ENCODE data around the gene IPO4.
"Not testable (repeated sequence)": the region's sequence is repeated elsewhere in the genome, so short reads cannot be mapped to it uniquely, and the experiment has no call there.

The IPO4 gene

DNA sequence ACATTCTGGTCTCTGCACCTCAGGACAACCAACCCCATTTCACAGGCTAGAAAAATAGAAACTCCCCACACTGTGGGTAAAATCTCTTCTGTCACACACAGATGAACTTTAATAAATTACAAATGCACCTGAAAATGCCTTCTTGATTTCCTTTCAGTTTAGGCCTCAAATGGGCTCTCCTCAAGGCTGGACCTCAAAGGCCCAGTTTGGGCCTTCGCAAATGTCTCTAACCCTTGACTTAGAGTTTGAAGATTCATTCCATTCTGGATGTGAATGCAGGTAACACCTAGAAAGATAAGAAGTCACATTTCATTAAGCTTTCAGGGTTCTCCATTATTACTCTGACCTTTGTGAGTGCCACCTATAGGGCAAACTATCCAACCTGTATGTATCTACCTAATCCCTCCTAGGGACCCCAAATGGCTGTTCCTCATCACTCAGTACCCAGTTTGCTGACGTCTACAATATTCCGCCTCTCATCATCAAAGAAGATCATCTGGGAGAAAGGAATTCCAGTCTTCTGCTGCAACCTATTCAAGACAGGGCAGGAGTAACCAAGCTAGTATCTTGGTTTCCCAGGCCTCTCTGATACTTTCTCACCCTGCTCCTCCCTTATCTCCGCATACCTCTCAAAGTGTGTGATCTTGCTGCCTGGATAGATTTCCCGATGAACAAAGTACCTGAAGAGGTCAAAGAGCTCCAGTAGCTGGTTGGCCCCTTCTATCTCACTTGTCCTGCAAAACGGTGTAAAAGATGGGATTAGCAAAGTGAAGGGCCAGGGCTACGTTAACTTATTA is 25.4 kb upstream of the IPO4 start:
- WGBS, 2 experiments (ENCODE audit: insufficient coverage in 2 of 2) = 91 to 98% methylated on average over 6 to 7 of the region's 7 CpGs
- Histone ChIP-seq H3K4me1 (ENCODE audit: control insufficient read depth, insufficient read depth, low read length, poor library complexity, severe bottlenecking) (peaks cover 3% of the 10 kb centered on the region), H3K4me3 (ENCODE audit: extremely low read depth, insufficient read depth, low read length, poor library complexity, severe bottlenecking) (peak overlapping the region; percentile 66), H3K27ac (ENCODE audit: low read depth, low read length, severe bottlenecking) (peak overlapping the region; percentile 96), H3K36me3 (ENCODE audit: control insufficient read depth, insufficient read depth, low read length) (peaks cover 40% of the 10 kb centered on the region), H3K9me3 (ENCODE audit: control insufficient read depth, low read length) (no peaks in the 10 kb centered on the region)

DNA sequence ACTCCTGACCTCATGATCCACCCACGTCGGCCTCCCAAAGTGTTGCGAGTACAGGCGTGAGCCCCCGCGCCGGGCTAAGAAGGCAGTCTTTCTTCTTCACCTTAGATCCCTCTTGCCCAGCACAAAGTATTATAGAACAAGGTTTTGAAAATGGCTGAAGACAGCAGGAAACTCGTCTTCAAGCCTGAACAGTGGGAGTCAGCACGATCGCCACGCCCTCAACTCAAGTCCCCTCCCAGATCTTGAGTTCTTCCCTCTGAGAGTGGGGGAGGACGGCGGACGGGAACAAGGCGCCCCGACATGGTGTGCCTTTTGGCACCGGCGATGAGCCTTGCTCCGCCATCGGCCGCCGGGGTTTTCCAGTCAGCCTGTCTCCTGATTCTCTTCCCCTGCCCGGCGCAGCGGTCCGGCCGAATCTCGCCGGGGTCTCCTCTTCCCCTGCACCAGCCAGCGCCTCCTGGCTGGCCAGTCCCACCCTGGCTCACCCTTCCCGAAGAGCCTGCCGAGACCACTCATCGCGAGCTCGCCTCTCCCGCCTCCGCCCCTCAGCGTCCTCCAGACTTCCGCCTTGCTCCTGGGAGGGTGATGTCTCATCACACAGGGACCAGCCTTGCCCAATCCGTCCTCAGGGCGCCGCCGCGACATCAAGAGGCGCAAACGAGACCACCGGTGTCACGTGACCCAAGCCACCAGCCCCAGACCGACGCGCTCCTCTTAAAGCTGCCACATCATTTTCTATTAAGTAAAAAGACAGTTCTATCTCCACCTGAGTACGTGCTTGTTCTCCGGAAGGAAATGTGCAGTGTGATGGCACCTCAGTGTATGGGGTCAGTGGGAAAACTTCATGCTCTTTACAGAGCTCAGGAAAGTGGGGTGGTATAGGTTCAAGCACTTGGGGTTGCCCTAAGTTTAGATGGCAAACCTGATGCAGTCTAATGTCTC is 24.6 kb upstream of the IPO4 start, which contains the start of gene CHMP4A:
CHMP4A (minus strand) TSS at position 565 of the 942 bp plus-strand sequence; CDS start at position 516, 49 bp downstream.
- Histone ChIP-seq H3K36me3 (ENCODE audit: control insufficient read depth, insufficient read depth, low read length) (peaks cover 43% of the 10 kb centered on the region), H3K4me1 (ENCODE audit: control insufficient read depth, insufficient read depth, low read length, poor library complexity, severe bottlenecking) (peaks cover 3% of the 10 kb centered on the region), H3K27ac (ENCODE audit: low read depth, low read length, severe bottlenecking) (peak within 1 kb of the TSS; percentile 96), H3K4me3 (ENCODE audit: extremely low read depth, insufficient read depth, low read length, poor library complexity, severe bottlenecking) (peak within 1 kb of the TSS; percentile 66), H3K9me3 (ENCODE audit: control insufficient read depth, low read length) (no peaks in the 10 kb centered on the region)
- WGBS, 2 experiments (ENCODE audit: insufficient coverage in 2 of 2) = 0 to 1% methylated on average over 32 to 33 of the region's 53 CpGs

DNA sequence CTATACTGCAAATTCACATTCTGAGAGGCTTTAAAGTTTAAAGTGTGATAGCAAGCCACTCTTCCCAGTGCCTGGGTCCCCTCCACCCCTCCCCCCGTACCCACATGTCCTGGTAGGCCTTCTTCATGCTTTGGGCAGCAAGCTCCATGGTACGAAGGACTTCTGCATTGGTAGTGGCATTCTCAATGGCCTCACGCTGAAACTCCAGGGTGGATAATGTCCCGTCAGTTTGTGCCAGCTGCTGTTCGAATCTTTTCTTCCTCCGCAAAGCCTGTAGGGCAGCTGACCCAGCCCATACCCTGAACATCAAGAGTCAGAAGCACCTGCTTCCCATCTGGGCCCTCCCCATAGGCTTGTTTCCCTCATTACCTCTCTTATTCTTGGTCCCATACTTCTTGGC is 22.7 kb upstream of the IPO4 start:
- 96 to 97% methylated on average over 5 to 6 of the region's 6 CpGs for WGBS, 2 experiments (ENCODE audit: insufficient coverage in 2 of 2)
- Histone ChIP-seq H3K4me3 (ENCODE audit: extremely low read depth, insufficient read depth, low read length, poor library complexity, severe bottlenecking) (no peak overlapping the region), H3K9me3 (ENCODE audit: control insufficient read depth, low read length) (no peaks in the 10 kb centered on the region), H3K36me3 (ENCODE audit: control insufficient read depth, insufficient read depth, low read length) (peaks cover 57% of the 10 kb centered on the region), H3K27ac (ENCODE audit: low read depth, low read length, severe bottlenecking) (no peak overlapping the region), H3K4me1 (ENCODE audit: control insufficient read depth, insufficient read depth, low read length, poor library complexity, severe bottlenecking) (peaks cover 3% of the 10 kb centered on the region)

DNA sequence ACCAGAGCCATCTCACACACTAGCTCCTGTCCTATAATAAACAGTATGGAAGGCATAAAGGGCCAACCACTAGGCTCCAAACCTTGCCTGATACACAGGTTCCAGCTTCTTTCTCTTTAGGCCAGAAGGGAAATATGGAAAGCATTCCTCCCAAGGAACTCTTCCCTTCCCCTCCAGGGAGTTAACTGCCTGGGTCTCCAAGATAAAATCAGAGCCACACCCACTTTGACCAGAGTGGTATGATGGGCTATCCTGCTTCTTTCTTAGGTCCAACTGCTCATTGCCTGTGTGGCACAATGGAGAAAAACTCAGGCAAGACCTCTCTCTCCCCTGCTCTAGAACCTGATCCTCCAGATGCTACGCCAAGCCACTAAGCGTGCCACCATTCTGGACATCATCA is 19.0 kb upstream of the IPO4 start:
- Histone ChIP-seq H3K36me3 (ENCODE audit: control insufficient read depth, insufficient read depth, low read length) (peaks cover 81% of the 10 kb centered on the region), H3K27ac (ENCODE audit: low read depth, low read length, severe bottlenecking) (no peak overlapping the region), H3K9me3 (ENCODE audit: control insufficient read depth, low read length) (no peaks in the 10 kb centered on the region), H3K4me3 (ENCODE audit: extremely low read depth, insufficient read depth, low read length, poor library complexity, severe bottlenecking) (no peak overlapping the region), H3K4me1 (ENCODE audit: control insufficient read depth, insufficient read depth, low read length, poor library complexity, severe bottlenecking) (no peaks in the 10 kb centered on the region)
- 94 to 100% methylated on average over 1 to 2 of the region's 2 CpGs for WGBS, 2 experiments (ENCODE audit: insufficient coverage in 2 of 2)

DNA sequence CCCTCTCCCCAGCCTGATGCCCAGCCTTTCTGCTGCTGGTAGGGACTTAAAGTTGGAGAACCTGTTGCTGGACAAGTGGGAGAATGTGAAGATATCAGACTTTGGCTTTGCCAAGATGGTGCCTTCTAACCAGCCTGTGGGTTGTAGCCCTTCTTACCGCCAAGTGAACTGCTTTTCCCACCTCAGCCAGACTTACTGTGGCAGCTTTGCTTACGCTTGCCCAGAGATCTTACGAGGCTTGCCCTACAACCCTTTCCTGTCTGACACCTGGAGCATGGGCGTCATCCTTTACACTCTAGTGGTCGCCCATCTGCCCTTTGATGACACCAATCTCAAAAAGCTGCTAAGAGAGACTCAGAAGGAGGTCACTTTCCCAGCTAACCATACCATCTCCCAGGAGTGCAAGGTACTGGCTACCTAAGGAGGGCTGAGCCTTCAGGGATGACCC is 18.5 kb upstream of the IPO4 start:
- peaks cover 83% of the 10 kb centered on the region for H3K36me3 ChIP-seq (ENCODE audit: control insufficient read depth, insufficient read depth, low read length)
- H3K27ac ChIP-seq (ENCODE audit: low read depth, low read length, severe bottlenecking) = no peak overlapping the region
- no peak overlapping the region for H3K4me3 ChIP-seq (ENCODE audit: extremely low read depth, insufficient read depth, low read length, poor library complexity, severe bottlenecking)
- 96 to 100% methylated on average over 5 of the region's 5 CpGs for WGBS, 2 experiments (ENCODE audit: insufficient coverage in 2 of 2)
- no peaks in the 10 kb centered on the region for H3K9me3 ChIP-seq (ENCODE audit: control insufficient read depth, low read length)
- H3K4me1 ChIP-seq (ENCODE audit: control insufficient read depth, insufficient read depth, low read length, poor library complexity, severe bottlenecking) = no peaks in the 10 kb centered on the region

DNA sequence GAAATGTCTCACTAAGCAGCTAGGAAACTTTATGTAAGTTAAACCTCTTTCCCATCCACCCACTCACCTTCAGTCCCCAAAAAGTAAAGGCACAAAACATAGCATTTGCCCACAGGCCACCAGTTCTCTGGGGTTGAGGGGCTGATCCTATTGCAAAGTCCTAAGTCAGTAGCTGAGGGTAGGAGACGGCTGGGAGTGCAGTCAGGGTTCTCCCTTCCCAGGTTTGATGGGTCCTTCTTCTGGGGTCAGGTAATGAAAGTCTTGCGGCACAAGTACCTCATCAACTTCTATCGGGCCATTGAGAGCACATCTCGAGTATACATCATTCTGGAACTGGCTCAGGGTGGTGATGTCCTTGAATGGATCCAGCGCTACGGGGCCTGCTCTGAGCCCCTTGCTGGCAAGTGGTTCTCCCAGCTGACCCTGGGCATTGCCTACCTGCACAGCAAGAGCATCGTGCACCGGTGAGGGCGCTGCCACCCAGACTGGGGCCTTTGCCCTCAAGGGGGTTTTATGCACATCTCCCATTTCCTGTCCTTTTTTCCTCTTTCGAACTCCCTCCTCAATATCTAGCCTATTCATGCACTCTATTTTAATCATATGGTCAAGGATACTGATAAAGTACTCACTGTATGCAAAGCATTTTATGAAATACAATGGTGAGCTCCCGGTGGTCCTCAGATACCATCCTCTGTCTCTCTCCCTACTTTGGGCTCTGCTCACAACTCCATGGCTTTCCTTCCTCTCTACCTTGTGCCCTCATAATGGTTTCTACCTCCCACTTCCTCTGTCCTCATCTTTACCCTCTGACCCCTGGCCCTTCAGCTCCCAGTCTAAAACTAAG is 17.9 kb upstream of the IPO4 start:
- Histone ChIP-seq H3K36me3 (ENCODE audit: control insufficient read depth, insufficient read depth, low read length) (peaks cover 84% of the 10 kb centered on the region), H3K4me3 (ENCODE audit: extremely low read depth, insufficient read depth, low read length, poor library complexity, severe bottlenecking) (no peak overlapping the region), H3K9me3 (ENCODE audit: control insufficient read depth, low read length) (peaks cover 2% of the 10 kb centered on the region), H3K4me1 (ENCODE audit: control insufficient read depth, insufficient read depth, low read length, poor library complexity, severe bottlenecking) (no peaks in the 10 kb centered on the region), H3K27ac (ENCODE audit: low read depth, low read length, severe bottlenecking) (no peak overlapping the region)
- 90 to 97% methylated on average over 9 to 10 of the region's 11 CpGs for WGBS, 2 experiments (ENCODE audit: insufficient coverage in 2 of 2)

DNA sequence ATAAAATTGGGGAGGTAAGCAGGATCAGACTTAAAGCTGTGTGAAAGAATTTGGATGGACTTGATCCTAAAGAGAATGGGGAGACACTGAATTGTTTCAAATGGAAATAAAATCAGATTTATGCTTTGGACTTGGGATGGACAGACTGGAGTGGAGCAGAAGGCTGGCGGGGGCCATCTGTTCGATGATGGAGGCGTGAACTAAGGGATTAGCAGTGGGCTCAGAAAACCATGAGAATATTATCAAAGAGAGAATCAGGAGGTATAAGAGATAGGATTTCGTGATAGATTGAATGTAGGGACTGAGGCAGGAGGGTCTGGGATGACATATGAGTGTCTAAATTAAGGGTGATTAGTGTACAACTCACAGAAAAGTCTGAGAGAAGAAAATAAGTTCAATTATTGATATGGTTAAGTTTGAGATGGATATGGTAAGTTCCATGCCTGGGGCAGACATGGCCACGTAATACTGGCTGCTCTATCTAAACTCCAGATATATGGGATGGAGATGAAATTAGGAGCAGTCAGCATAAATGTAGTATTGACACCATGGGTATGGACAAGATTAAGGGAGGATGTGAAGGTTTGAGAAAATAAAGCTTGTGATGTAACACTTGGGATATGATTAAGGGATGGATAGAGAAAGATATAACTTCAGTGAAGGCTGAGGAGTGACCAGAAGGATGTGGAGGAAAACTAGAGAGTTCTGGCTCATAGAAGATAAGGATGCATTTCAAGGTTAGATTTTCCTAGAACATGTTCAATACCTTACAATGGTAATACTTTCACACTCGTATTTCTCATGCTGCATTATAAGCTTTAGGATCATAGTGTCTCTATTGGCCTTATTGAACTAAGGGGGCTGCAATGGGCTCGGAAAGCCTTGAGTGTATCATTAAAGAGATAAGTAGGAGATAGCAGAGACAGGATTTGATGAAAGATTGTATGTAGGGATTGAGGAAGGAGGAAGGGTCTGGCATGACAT is 15.8 kb upstream of the IPO4 start:
- Histone ChIP-seq H3K4me3 (ENCODE audit: extremely low read depth, insufficient read depth, low read length, poor library complexity, severe bottlenecking) (no peak overlapping the region), H3K36me3 (ENCODE audit: control insufficient read depth, insufficient read depth, low read length) (peaks cover 77% of the 10 kb centered on the region), H3K4me1 (ENCODE audit: control insufficient read depth, insufficient read depth, low read length, poor library complexity, severe bottlenecking) (no peaks in the 10 kb centered on the region), H3K9me3 (ENCODE audit: control insufficient read depth, low read length) (peaks cover 6% of the 10 kb centered on the region), H3K27ac (ENCODE audit: low read depth, low read length, severe bottlenecking) (no peak overlapping the region)
- WGBS, 2 experiments (ENCODE audit: insufficient coverage in 2 of 2) = 94 to 98% methylated on average over 5 to 6 of the region's 7 CpGs

DNA sequence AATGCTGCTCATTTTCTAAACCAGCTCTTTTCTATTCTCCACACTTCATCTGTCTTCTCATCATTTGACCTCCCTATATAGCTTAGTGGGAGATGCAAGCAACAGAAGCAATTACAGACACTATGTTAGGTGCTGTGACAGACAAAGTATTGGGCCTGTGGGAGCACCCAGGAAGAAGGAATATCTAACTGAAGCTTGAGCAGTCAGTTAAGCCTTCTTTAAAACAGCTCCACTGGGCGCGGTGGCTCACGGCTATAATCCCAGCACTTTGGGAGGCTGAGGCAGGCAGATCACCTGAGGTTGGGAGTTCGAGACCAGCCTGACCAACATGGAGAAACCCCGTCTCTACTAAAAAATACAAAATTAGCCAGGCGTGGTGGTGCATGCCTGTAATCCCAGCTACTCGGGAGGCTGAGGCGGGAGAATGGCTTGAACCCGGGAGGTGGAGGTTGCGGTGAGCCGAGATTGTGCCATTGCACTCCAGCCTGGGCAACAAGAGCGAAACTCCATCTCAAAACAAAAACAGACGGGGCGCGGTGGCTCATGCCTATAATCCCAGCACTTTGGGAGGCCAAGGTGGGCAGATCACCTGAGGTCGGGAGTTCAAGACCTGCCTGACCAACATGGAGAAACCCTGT is 14.8 kb upstream of the IPO4 start:
- peaks cover 76% of the 10 kb centered on the region for H3K36me3 ChIP-seq (ENCODE audit: control insufficient read depth, insufficient read depth, low read length)
- H3K4me1 ChIP-seq (ENCODE audit: control insufficient read depth, insufficient read depth, low read length, poor library complexity, severe bottlenecking); H3K9me3 ChIP-seq (ENCODE audit: control insufficient read depth, low read length); H3K27ac ChIP-seq (ENCODE audit: low read depth, low read length, severe bottlenecking); H3K4me3 ChIP-seq (ENCODE audit: extremely low read depth, insufficient read depth, low read length, poor library complexity, severe bottlenecking): not testable (repeated sequence)
- 89 to 99% methylated on average over 11 of the region's 16 CpGs for WGBS, 2 experiments (ENCODE audit: insufficient coverage in 2 of 2)

DNA sequence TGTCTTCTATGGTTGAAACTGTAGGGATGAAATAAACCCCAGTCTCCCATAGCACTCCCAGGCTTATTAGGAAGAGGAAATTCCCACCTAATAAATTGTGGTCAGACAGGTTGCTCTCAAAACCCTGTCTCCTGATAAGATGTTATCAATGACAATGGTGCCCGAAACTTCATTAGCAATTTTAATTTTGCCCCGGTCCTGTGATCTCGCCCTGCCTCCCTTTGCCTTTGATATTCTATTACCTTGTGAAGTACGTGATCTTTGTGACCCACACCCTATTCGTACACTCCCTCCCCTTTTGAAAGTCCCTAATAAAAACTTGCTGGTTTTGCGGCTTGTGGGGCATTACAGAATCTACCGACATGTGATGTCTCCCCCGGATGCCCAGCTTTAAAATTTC is 13.9 kb upstream of the IPO4 start:
- H3K9me3 ChIP-seq (ENCODE audit: control insufficient read depth, low read length); H3K27ac ChIP-seq (ENCODE audit: low read depth, low read length, severe bottlenecking); H3K4me1 ChIP-seq (ENCODE audit: control insufficient read depth, insufficient read depth, low read length, poor library complexity, severe bottlenecking); H3K4me3 ChIP-seq (ENCODE audit: extremely low read depth, insufficient read depth, low read length, poor library complexity, severe bottlenecking): not testable (repeated sequence)
- 62 to 72% methylated on average over 8 of the region's 8 CpGs for WGBS, 2 experiments (ENCODE audit: insufficient coverage in 2 of 2)
- H3K36me3 ChIP-seq (ENCODE audit: control insufficient read depth, insufficient read depth, low read length) = peaks cover 68% of the 10 kb centered on the region

All from mesodermal cell (in vitro differentiated cells).